GM19372 (cell line): ENCODE results near the gene PXDN.
"Not testable (repeated sequence)": the region's sequence is repeated elsewhere in the genome, so short reads cannot be mapped to it uniquely, and the experiment has no call there.

Experiments used
- ATAC-seq: cut with Tn5 transposase; IDR thresholded peaks from one replicate; pipeline ENCODE4 v1.9.1; 2021; ENCODE audit warnings: mild to moderate bottlenecking, low read depth, moderate library complexity; ENCODE audit not compliant: unreplicated experiment

PXDN gene

DNA sequence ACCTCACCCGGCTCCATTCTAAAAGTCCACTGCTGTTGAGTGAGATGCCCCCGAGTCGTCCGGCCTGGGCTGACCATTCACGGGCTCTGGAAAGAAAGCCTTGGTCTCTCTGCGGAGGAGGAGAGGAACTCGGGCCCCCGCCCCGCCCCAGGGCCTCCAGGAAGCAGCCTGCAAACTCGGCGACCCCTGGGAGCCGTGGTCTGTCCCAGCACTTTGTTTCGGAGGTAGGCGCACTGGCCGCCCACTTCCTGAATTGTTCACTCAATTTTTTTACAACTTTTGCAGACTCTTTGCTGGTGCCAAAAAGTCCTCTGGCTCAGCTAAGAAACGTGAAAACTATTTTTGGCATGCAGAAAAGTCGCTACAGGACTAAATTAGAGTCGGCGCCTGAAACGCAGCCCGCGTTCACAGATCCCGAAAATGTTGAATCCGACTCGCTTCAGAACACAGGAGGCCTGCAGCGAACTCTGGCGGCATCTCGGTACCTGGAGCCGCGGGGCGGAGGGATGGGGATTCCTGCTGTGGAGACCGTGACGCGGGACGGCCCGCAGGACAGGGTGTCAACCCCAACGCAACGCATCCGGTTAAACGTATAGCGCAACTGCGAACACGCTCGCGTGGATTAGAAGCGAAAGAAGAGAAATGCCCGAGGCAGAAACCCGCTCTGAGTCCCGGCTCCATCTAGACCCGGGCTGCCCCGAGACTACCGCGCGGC, 1.5 kb downstream of the PXDN start:
- no peak for ATAC-seq

- no peak for ATAC-seq
Observed at GRCh38 chr2:1742301-1742680, 2.0 kb downstream of the PXDN start.

- no peak for ATAC-seq
Observed at GRCh38 chr2:1741851-1742250, 2.5 kb downstream of the PXDN start.

- no peak for ATAC-seq
Observed at GRCh38 chr2:1740716-1741589, 3.4 kb downstream of the PXDN start.

DNA sequence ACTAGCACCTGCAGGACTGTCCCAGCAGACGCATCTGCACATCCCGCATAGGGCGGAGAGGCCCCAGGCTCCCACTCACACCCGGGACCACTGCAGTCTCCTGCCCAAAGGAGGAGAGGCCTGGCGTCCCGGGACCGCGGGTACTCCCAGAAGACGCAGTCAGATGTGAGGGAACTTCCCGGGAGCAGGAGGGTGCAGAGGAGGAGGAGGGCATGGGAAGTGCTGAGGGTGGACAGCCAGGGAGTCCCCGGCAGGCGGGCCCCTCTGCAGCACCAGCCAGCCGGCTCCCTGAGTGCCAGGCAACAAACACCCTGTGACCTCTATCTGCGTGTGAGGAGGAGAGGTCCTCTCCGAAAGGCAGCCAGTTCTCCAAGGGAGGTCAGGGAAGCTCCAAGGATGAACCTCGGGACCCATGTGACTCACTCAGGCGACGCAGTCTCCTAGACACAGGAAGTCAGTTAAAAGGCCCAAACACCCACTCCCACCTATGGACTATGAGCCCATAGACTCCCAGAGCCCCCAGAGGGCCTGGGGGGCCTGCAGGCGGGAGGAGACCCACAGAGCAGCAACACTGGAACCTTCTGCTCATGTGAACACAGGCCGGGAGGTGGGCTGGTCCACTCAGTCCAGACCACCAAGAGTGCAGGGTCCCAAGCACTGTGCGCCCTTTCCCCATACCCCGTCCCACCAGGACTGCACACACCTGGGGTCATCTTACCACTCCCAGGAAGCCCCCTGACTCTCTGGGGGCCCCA, 4.2 kb downstream of the PXDN start:
- ATAC-seq: no peak

DNA sequence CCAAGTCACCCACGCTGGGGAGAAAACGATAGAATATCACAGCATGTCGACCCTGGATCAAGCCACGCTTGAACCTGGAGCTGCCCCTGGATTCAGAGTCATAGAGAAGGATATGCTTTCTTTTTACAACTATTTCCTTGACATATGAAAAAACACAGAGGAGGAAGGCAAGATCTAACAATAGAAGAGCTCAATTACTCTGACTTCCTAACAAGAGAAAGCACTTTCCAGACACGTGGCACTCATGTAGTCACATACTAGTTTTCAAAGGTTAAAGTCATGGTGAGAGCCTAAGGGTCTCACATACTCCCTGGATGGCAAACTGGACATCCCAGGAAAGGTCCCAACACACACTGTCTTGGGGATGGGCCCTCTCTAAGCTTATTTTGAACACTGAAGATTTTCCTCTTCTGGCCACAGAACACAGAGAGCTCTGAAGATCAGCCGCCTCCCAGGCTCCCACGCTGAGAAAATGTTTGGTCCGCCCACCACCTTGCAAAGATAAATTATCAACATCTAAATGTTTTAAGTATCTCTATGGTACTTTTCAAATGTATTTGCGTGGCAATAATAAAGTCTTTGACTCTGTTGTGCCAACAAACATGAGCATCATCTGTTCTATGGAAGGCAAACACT, 4.9 kb downstream of the PXDN start:
- no peak for ATAC-seq

GRCh38 chr2:1738646-1739302, 5.5 kb downstream of the PXDN start:
- ATAC-seq: no peak

DNA sequence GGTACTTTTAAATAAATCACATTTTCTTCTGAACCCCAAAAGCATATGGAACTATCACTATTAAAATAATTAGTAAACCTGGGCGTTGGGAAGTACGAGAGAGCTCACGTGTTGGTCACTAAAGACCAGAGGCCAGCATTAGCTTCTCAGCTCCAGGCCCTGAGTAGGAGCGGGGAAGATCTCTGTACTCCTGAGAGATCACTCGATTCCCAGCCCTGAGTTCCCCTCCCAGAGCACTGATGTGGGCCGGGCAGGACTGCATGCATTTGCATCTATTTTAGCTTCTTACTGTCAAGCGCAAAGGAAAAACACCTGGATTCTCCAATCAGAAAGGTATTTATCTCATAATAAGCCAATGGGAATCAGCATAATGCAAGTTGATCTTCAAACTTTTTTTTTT, 6.2 kb downstream of the PXDN start:
- ATAC-seq: no peak

DNA sequence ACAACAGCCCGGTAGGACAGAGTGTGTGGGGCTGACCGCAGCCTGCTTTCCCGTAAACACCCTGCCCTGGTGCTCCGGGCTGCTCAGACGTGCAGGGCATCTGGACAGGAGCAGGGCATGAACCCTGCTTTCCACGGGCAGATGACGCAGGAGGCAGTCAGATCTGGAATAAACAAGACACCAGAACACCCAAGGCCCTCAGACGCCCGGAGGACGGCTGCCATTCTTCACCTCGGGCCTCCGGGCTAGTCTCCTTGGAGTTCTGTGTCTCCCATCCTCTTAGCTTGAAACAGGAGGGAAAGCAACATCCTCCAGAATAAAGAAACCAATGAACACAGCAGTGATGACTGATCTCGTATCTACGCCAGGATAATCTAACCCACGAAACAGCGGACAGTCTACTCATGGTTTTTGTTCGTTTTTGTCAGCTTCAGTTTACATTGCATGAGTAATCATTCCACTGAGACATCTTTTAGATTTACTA, 7.3 kb downstream of the PXDN start:
- ATAC-seq: no peak

- no peak for ATAC-seq
Observed at GRCh38 chr2:1736045-1736444, 8.3 kb downstream of the PXDN start.

GRCh38 chr2:1733298-1733697, 11.0 kb downstream of the PXDN start:
- not testable (repeated sequence) for ATAC-seq

DNA sequence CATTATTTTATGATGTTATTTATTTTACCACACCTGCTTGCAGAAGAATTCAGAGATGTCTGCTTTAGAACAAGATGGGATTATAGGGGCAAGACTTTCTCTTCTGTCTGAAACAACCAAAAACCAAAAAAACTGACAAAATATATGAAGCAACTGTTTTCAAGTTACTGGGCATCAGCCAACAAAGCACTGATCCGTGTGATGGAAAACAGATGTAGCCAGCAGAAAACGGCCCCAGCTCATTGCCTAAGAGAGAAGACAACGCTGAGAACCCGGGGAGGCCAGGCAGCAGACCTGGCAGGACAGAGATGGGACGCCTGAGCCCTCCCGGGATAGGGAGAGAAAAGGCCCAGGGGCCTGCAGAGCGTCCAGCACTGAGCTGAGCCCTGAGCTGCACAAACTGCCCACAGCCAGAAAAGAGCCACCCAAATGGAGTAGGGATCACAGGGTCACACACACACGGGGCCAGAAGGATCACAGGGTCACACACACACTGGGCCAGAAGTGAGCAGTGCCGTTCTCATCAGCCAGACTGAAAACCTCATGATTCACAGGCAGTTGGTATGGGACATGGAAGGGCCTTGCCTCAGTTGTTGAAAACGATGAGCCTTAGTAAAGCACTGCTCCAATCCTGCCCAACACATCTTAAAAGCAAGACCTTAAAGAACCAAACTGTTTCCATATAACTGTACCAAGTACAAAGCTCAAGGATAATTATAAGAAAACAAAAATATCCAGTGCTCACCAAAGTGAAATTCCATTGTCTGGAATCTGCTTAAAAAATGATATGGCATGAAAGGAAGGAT, 12.1 kb downstream of the PXDN start:
- no peak for ATAC-seq

- ATAC-seq: no peak
Observed at GRCh38 chr2:1731447-1731962, 12.8 kb downstream of the PXDN start.

DNA sequence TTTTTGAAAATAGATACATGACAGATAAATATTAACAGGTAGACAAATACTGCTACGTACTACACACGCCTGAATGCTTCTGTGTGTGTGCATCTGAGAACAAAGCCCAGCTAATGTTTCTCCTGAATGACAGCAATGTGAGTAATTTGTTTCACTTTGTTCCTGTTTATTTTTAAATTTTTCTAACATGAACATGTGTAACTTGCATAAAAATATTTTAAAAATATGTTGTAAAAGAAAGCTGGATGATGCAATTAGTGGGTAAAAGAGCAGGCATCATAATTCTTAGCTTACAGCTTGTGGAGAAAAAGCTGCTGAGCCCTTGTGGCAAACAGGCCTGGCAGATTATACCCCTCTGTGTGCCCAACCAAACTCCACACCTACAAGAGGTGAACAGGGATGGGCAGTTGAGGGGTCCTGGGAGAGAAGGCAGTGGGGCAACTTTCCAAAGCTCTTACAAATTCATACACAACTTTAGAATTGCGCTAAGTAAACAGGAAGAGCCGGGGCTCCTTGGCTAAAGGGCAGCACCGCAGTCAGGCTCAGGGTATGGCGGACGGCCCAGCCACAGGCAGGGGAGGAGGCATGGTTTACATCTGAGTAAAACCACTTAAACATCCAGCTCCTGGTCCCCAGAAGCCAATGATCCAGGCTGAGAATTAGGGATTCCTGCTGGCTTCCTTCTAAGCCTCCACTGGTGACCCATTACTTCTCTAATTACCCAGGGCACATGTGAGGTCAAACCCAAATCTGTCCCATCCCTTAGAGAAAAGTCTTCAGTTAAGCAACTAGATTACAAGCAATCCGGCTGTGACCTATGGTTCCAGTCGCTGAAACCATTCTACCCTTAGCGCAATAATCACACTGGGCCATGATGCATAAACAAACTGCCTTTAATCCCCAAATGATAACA, 14.0 kb downstream of the PXDN start:
- no peak for ATAC-seq

DNA sequence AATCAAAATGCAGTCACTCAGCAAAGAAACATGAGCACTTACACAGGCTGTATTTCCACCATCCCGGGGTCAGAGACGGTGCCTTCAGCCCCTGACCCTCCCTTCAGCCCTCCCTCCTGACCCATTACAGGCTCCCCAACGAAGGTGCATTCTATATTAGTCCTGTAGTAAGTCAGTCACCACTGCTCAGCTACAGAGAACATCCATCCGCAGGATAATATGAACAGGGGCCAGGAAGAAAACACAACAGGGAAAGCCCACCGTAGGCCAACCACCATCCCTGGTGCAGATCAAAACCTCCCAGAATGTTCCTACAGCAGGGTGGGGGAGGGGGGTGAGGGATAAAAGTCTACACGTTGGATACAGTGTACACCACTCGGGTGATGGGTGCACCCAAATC, 15.1 kb downstream of the PXDN start:
- ATAC-seq: no peak

DNA sequence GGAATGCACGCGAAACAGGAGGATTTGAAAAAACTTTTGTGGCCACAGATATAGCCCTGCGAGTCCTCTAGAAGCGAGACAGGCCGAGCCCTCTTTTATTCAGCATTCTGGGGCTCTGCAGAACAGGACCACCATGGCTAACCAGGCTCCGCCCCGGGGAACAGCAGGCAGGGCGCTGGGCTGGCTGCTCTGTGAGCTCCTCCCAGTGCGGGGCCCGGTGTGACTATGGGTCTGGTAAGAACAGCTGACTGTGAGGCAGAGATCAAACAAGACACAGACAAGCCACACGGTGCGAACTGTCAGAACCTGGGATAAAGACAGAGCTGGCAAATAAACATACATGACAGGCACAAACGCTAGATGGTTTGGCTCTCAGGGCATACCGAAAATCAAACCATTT, 15.5 kb downstream of the PXDN start:
- no peak for ATAC-seq

- ATAC-seq: no peak
Observed at GRCh38 chr2:1727796-1728474, 16.4 kb downstream of the PXDN start.
